ENCODE data around the gene RPS19.

RPS19 gene

GRCh38 chr19:41877916-41878905 lies 18.2 kb downstream of the RPS19 start:
- no peak for DNase-seq (ENCODE audit: low read depth in 2 of 2, low spot score in 1 of 2)

DNA sequence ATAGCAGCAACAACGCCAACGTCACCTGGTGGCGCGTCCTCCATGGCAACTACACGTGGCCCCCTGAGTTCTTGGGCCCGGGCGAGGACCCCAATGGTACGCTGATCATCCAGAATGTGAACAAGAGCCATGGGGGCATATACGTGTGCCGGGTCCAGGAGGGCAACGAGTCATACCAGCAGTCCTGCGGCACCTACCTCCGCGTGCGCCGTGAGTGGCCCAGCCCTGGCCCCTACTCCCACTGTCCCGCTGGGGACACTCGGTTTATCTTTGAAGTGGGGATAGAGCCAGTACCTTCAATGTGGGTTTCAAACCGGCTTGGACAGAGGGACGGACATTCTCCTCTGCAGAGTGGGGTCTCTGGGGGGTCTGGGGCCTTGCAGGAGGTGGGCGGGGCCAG lies 19.0 kb downstream of the RPS19 start:
- no peak for DNase-seq (ENCODE audit: low read depth in 2 of 2, low spot score in 1 of 2)

GRCh38 chr19:41879670-41880328 lies 19.7 kb downstream of the RPS19 start:
- DNase-seq (ENCODE audit: low read depth in 2 of 2, low spot score in 1 of 2) = no peak

DNA sequence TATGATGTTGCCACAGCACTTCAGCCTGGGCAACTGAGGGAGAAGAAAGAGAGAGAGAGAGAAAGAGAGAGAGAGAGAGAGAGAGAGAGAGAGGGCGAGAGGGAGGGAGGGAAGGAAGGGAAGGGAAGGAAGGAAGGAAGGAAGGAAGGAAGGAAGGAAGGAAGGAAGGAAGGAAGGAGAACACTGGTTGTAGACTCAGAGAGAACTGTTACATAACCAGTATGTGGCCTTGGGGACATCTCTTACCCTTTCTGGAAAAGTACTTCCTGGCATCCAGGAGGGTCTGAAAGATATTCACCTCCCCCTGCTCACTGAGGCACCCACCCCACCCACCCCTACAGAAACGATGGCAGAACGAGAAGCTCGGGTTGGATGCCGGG lies 20.3 kb downstream of the RPS19 start:
- DNase-seq (ENCODE audit: low read depth in 2 of 2, low spot score in 1 of 2) = no peak

- DNase-seq (ENCODE audit: low read depth in 2 of 2, low spot score in 1 of 2) = no peak
Measured at GRCh38 chr19:41882568-41883462, 22.8 kb downstream of the RPS19 start, which contains the start of gene ARHGEF1. Gene ARHGEF1 (plus strand): TSS chr19:41883184. CDS start chr19:41888083, 4,899 bp downstream.

GRCh38 chr19:41883463-41883820 lies 23.4 kb downstream of the RPS19 start:
- no peak for DNase-seq (ENCODE audit: low read depth in 2 of 2, low spot score in 1 of 2)

- peak; percentile 75 to 77 for DNase-seq (ENCODE audit: low read depth in 2 of 2, low spot score in 1 of 2)
Measured at GRCh38 chr19:41883821-41884733, 24.0 kb downstream of the RPS19 start.

DNA sequence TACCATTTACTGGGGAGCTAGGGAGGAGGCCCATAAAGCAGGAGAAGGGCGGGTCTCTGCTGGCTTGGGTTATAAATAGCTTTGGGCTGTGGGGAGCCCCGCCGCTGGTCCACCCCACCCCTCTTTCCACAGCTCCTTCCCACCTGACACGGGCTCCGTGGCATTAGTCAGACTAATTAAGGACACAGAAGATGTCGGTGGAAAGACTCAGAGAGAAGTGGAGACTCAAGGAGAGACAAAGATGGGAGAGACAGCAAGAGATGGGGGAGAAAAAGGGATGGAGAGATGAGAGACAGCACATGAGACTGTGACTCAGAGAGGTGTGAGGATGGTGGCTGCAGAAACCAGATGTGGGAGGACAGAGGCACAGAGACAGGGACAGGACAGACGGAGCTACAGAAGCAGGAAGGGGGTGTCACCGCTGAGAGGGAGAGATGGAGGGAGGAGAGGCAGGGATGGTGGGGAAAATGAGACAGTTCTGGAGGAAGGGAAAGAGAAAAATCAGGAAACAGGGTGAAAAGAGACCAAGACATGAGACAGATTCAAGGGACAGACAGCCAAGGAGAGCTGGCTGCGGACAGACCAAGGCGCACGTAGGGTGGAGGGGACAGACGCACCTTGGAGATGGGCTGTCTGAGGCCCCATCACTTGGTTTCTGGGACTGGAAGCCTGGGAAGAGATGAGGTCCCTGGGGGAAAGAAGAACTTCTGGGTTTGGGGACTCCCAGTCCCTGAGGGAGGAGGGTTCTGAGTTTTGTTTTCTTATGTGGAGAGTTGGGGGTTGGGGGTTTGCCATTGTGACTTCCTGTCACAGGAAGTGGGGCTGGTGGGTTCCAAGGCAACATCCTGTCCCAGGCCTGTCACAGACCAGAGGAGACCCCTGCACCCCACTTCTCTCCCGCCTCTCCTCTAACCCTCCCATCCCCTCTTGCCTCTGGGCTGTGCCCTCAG lies 27.0 kb downstream of the RPS19 start:
- DNase-seq (ENCODE audit: low read depth in 2 of 2, low spot score in 1 of 2) = peak in 1 of 2 donors; percentile 50

- DNase-seq (ENCODE audit: low read depth in 2 of 2, low spot score in 1 of 2) = peak; percentile 80 to 83
Measured at GRCh38 chr19:41887711-41888382, 27.8 kb downstream of the RPS19 start.

DNA sequence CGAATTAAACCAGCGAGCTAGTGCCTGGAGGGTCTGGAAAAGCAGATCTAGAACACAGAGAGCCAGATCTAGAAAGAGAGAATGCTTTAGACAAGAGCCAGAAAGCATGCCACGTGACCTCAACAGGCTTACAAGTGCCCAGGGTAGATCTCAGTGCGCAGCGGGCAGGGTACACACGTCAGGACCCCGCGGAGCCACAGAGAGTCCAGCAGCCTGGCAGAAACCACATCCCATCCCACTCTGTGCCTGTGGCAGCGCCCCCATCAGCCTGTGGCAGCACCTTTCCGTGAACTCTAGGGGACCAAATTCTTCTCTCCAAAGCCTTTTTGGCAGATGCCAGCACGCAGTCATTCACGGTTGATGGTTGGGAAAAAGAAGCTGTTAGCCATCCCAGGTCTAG lies 28.9 kb downstream of the RPS19 start:
- DNase-seq (ENCODE audit: low read depth in 2 of 2, low spot score in 1 of 2) = no peak

- DNase-seq (ENCODE audit: low read depth in 2 of 2, low spot score in 1 of 2) = no peak
Measured at GRCh38 chr19:41889896-41890295, 29.8 kb downstream of the RPS19 start.

GRCh38 chr19:41890936-41891335 lies 30.9 kb downstream of the RPS19 start:
- DNase-seq (ENCODE audit: low read depth in 2 of 2, low spot score in 1 of 2) = no peak

GRCh38 chr19:41892173-41892902 lies 32.3 kb downstream of the RPS19 start:
- DNase-seq (ENCODE audit: low read depth in 2 of 2, low spot score in 1 of 2) = no peak

DNA sequence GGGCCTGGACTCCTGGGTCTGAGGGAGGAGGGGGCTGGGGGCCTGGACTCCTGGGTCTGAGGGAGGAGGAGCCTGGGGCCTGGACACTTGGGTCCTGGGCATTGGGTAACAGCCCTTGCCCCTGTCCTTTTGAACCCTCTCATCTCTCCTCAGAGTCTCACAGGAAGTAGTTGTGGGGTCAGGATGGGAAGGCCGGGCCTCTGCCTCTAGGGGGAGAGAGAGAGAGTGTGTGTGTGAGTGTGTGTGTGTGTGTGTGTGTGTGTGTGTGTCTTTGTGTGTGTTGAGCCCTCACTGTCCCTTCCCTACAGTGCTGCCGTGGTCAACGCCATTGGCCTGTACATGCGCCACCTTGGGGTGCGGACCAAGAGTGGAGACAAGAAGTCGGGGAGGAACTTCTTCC lies 33.8 kb downstream of the RPS19 start:
- no peak for DNase-seq (ENCODE audit: low read depth in 2 of 2, low spot score in 1 of 2)

GRCh38 chr19:41894350-41894749 lies 34.3 kb downstream of the RPS19 start:
- DNase-seq (ENCODE audit: low read depth in 2 of 2, low spot score in 1 of 2) = no peak

- DNase-seq (ENCODE audit: low read depth in 2 of 2, low spot score in 1 of 2) = no peak
Measured at GRCh38 chr19:41895745-41896580, 35.9 kb downstream of the RPS19 start.

- no peak for DNase-seq (ENCODE audit: low read depth in 2 of 2, low spot score in 1 of 2)
Measured at GRCh38 chr19:41896581-41896942, 36.5 kb downstream of the RPS19 start.
